ENCODE results near the gene PELI2. TPM values are rescaled to one million over a fixed set of nuclear protein-coding genes. Genes with fewer than 3 reads are reported as not detected.

The PELI2 gene
- total RNA-seq, 1 donor from 2014 or later, result 9.1 TPM

- DNase-seq (ENCODE audit: low spot score), result no peak
Measured at GRCh38 chr14:56205881-56206280, 87.7 kb downstream of the PELI2 start.

DNA sequence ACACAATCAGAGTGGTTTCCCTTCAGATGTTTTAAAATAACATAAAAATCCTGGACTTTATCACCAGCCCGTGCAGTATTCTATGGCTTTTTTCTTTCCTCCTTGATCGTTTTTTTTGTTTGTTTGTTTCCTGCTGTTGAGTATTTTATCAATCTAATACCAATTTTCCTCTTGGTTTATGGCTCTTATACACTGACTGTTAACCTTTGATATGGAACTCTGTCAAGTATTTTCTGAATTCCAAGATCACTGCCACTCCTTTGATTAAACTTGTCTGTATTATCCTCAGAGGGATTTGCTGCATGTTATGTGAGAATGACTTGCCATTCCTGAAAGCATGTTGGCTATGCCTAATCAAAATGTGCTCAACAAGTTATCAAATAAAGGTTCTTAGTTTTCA, 88.4 kb downstream of the PELI2 start:
- DNase-seq (ENCODE audit: low spot score), result no peak

DNA sequence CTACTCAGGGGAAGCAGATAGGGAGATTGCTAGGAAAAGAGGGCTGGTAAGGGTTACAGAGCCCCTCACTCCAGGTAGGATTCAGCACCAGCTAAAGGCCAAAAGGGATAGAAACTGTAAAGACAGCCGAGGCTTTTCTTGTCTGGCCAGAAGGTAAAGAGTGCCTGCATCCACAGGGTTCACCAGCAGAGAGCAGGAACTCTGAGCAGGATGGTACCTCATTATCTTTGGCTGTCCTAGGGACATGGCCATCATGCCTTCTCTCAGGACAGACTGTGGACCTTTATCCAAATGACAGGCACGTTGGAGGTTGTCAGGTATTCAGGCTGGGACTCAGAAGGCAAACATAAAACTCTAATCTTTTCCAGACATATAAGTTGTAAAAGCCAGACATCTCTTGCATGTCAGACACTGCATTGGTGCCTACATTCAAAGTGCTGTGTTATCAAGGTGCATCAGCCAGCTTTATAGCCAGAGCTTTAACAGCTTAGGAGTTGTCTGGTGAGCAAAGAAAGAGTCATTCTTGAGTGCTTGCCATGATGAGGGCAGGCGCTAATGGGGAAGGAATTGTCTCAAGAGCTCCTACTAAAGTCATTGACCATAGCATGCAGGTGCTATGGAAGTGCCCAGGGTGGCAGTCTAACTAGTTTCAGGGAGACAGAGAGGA, 89.5 kb downstream of the PELI2 start:
- DNase-seq (ENCODE audit: low spot score), result peak; percentile 59

DNA sequence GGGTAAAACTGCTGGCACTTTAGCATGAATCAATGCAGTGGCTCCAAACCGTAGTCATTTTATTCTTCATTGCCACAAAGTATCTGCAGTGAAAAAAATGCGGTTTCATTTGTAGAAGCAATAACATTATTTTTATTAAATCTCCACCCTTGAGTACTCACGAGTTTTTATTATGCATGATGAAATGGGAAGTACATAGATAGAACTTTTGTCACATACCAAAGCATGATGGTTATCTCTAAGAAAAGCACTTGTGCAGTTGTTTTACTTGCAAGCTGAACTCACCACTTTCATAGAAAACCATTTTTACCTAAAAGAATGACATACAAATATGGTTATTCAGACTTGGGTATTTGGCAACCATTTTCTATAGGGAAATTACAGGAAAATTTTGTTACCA, 90.3 kb downstream of the PELI2 start:
- no peak for DNase-seq (ENCODE audit: low spot score)

GRCh38 chr14:56210571-56210970, 92.4 kb downstream of the PELI2 start:
- no peak for DNase-seq (ENCODE audit: low spot score)

- no peak for DNase-seq (ENCODE audit: low spot score)
Measured at GRCh38 chr14:56211084-56211483, 92.9 kb downstream of the PELI2 start.

DNA sequence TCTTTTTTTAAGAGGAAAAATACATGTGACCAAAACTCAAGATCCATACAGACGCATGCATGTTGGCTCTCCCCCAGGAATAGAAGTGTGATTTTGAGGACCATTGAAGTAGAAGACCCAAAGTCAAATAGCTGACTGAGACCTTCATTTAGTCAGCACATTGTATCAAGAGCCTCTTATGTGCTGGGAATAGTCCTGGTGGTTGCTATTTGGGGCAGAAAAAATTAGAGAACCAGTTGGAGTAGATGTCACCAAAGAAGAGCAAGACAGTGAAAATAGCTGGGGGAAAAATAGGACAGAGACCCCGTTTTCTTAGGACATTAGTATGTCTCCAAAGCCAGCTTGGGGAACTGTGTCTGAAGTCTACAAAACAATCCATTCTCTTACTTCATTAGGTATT, 93.6 kb downstream of the PELI2 start:
- DNase-seq (ENCODE audit: low spot score), result no peak

DNA sequence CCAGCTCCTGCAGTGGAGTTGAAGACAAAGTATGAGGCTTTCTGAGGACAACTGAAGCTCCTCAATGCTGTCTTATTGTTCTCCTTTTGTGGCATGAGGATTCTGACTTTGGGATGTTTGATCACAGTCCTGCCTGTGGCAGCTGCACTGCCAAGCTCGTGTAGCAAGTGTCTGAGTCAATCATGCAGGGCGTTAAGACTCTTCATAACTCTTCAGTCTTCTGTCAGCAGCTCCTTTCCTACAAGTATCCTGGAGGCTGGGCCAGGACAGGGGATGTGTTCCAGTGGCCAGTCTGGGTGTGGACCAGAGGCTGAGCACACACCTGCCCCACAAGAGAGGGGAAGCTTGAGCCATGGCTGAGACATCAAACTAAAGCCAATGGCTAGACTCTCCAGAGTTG, 94.3 kb downstream of the PELI2 start:
- no peak for DNase-seq (ENCODE audit: low spot score)

- no peak for DNase-seq (ENCODE audit: low spot score)
Measured at GRCh38 chr14:56213306-56213705, 95.1 kb downstream of the PELI2 start.

- DNase-seq (ENCODE audit: low spot score), result no peak
Measured at GRCh38 chr14:56215180-56215579, 97.0 kb downstream of the PELI2 start.

GRCh38 chr14:56216626-56217379, 98.6 kb downstream of the PELI2 start:
- peak; percentile 36 for DNase-seq (ENCODE audit: low spot score)

DNA sequence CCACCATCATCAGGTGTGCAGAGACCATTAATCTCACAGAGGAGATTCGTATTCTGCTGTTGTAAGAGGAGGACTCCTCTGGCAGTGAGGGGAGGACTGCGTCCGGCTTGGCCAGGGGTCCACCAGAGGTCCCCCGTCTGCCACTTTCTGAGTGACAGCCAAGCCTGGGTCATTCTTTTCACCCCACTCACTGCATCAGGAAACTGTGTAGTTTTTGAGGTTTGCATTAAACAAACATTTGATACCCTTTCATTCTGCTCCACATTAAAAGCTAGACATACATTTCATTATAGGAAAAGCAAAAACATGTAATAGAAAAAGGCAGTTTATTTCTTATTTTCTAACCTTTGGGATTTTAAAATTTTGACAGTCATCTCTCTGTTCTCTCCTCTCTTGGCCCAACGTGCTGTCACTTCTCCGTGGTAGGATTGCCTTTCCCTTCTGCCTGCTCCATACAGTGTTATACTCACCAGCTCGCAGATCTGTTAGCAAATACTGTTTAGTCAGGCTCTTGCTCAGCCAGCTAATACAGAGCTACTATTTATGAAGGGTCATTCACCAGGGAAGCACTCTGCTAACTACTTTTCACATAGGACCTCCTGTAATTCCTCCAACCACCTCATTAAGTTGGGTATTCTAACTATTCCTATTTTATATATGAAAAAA, 99.3 kb downstream of the PELI2 start:
- no peak for DNase-seq (ENCODE audit: low spot score)

- no peak for DNase-seq (ENCODE audit: low spot score)
Measured at GRCh38 chr14:56219666-56220413, 101.6 kb downstream of the PELI2 start.

- DNase-seq (ENCODE audit: low spot score), result no peak
Measured at GRCh38 chr14:56221382-56222128, 103.3 kb downstream of the PELI2 start.

- no peak for DNase-seq (ENCODE audit: low spot score)
Measured at GRCh38 chr14:56224229-56224628, 106.0 kb downstream of the PELI2 start.

- DNase-seq (ENCODE audit: low spot score), result no peak
Measured at GRCh38 chr14:56224691-56225681, 106.8 kb downstream of the PELI2 start.

DNA sequence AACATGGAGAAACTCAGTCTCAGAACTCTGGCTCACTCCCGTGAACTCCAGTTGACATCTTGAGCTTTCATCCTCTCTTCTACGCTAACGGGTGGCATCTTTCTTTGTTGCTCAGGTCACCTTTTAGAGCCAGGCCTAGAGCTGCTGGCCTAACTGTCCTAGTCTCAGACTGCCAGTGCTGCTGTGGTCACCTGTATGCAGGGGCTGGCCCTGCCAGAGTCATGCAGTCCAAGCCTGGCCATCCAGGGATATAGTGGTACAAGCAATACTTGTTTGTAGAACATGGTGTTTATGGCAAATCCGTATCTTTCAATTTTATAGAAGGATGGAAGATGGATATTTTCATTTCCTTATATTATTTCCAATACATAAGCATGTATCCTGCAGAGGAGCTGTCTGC, 117.2 kb downstream of the PELI2 start:
- DNase-seq (ENCODE audit: low spot score), result no peak

DNA sequence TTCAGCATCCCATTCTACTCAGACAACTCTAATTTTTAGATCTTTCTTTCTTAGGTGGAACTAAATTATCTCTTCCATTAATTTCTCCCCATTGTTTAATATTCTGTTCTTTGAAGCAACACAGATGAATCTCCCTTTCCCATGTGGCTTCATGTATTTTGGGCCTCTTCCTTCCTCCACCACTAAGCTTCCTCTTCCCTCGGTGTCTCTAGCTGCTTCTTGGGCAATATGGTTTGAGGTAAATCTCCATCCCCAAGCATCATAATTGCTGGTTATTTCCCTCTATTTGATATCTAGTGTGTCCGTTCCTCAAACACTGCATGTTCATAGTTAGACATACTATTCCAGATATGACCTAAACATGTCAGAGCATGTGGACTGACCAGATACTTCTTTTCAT, 119.2 kb downstream of the PELI2 start:
- DNase-seq (ENCODE audit: low spot score), result no peak

DNA sequence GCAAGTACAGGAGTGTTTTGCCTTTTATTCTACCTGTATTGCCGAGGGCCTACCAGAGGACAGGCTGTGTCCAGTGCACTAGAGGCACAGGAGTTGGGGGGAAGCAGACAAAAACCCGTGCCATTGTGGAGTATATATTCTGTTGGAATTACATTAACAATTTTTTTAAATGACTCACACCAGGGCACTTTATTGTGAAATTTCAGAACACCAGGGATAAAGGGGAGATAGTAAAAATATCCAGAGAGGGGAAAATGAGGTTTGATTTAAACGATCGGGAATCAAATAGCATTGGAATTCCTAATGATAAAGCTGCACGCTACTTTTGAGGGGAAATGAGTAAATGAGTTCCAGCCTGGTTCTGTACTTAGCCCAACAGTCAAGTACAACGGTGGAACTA, 123.2 kb downstream of the PELI2 start:
- no peak for DNase-seq (ENCODE audit: low spot score)

DNA sequence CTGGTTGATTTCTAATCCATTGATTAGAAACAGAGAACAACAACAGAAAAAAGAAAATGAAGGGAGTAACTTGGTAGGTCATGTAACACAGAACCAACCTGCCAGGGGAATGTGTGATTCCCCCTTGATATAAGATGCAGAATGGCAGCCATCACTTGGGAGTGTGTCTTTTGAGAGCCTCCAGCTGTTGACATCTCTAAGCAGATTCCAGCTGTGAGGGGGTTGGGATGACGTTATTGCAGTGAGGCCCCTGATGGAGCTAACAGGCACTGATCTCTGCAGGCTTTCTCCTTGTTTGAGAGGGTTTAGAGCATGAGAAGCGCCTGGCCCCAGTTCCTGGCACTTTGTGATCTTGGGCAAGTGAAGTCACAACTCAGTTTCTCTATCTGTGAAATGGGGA, 124.9 kb downstream of the PELI2 start:
- DNase-seq (ENCODE audit: low spot score), result no peak
